Endothelial cell of umbilical vein (primary cell): Measurements from ENCODE around the gene LYPLAL1. TPM values are rescaled to one million over a fixed set of nuclear protein-coding genes. Genes with fewer than 3 reads are reported as not detected.
A peak's percentile ranks its signal among the peaks of the same experiment; 100 is the strongest.

Experiments used
- BruUV-seq: library from RNA; stranded (reverse); fragments of 400-500 nt; replicated peaks from 2 replicates; lab custom pipeline; 2021; lab: Mats Ljungman, UMichigan
- CTCF ChIA-PET: fragments of 300-600, 350-600 bp; sonication (Branson Sonifier 250); formaldehyde crosslinking; loops from one replicate; lab custom pipeline; 2021; ENCODE audit warnings: antibody characterized with exemption, inconsistent platforms; lab: Charles Lee
- POLR2A ChIA-PET: fragments of 300-600, 350-600 bp; sonication (Branson Sonifier 250); formaldehyde crosslinking; loops from one replicate; lab custom pipeline; 2021; ENCODE audit warnings: antibody characterized with exemption, inconsistent platforms; lab: Charles Lee
- DNase-seq: peaks from one replicate; pipeline ENCODE4 v3.0.0-alpha.2; 2011; ENCODE audit warnings: low read depth, low spot score
- FAIRE-seq: peaks from 2 replicates; lab custom pipeline; 2011; peaks lifted over from hg19 to GRCh38; lab: Jason Lieb, UNC
- H2AFZ ChIP-seq: 2 replicates; pipeline ENCODE4 v1.6.0; 2012; ENCODE audit warnings: low read depth, low read length, control low read depth, inconsistent platforms
- H3K27ac ChIP-seq: 2 replicates; pipeline ENCODE4 v1.5.1; 2011; ENCODE audit warnings: low read depth, mild to moderate bottlenecking, control low read depth, low read length, moderate library complexity; ENCODE audit not compliant: insufficient read depth
- H3K27me3 ChIP-seq, 2 experiments: 2 replicates each; pipeline versions ENCODE4 v1.6.0 to v1.6.1; 2011; ENCODE audit warnings: low read length in 2 of 2, mixed read lengths in 1 of 2; ENCODE audit not compliant: control insufficient read depth in 2 of 2, insufficient read depth in 2 of 2
- H3K36me3 ChIP-seq, 2 experiments: 2 replicates in 1 of 2; 3 replicates in 1 of 2; pipeline ENCODE4 v1.5.1; 2011; ENCODE audit warnings: low read length in 2 of 2, mild to moderate bottlenecking in 1 of 2, moderate library complexity in 1 of 2; ENCODE audit not compliant: control insufficient read depth in 2 of 2, insufficient read depth in 2 of 2; ENCODE audit errors: extremely low read depth in 1 of 2
- H3K4me1 ChIP-seq: 3 replicates; pipeline ENCODE4 v1.5.1; 2011; ENCODE audit warnings: mild to moderate bottlenecking, low read length; ENCODE audit not compliant: control insufficient read depth, insufficient read depth; ENCODE audit errors: extremely low read depth
- H3K4me2 ChIP-seq: 2 replicates; pipeline ENCODE4 v1.6.1; 2011; ENCODE audit warnings: low read length, control low read depth, mixed read lengths; ENCODE audit not compliant: insufficient read depth
- H3K4me3 ChIP-seq, 3 experiments: fragments of 200-600 bp in 1 of 3; sonication (generic), shearing (Covaris generic) in 1 of 3; replicated peaks in 1 of 3; 2 replicates each; pipeline ENCODE4 v1.5.1; 2011 to 2016; ENCODE audit warnings: control low read depth in 3 of 3, low read length in 3 of 3, mild to moderate bottlenecking in 2 of 3, inconsistent platforms in 1 of 3, low read depth in 1 of 3, moderate library complexity in 1 of 3; ENCODE audit not compliant: insufficient read depth in 1 of 3
- H3K79me2 ChIP-seq: 2 replicates; pipeline ENCODE4 v1.6.0; 2012; ENCODE audit warnings: low read length, inconsistent platforms; ENCODE audit not compliant: control insufficient read depth, insufficient read depth
- H3K9ac ChIP-seq: replicated peaks from 2 replicates; pipeline ENCODE3; 2011; ENCODE audit warnings: low read length, control low read depth; ENCODE audit not compliant: insufficient read depth; ENCODE audit errors: extremely low read depth
- H3K9me1 ChIP-seq: replicated peaks from 3 replicates; pipeline ENCODE4 v1.6.0; 2011; ENCODE audit warnings: mild to moderate bottlenecking, low read length; ENCODE audit not compliant: control insufficient read depth, insufficient read depth; ENCODE audit errors: extremely low read depth
- H3K9me3 ChIP-seq: replicated peaks from 2 replicates; pipeline ENCODE4 v1.5.1; 2012; ENCODE audit warnings: low read length, inconsistent platforms; ENCODE audit not compliant: control insufficient read depth, insufficient read depth
- H4K20me1 ChIP-seq: replicated peaks from 2 replicates; pipeline ENCODE3; 2011; ENCODE audit warnings: mild to moderate bottlenecking, low read length; ENCODE audit not compliant: control insufficient read depth, insufficient read depth; ENCODE audit errors: extremely low read depth
- EZH2 ChIP-seq: IDR thresholded peaks from 2 replicates; pipeline ENCODE4 v1.6.1; 2012; ENCODE audit warnings: borderline replicate concordance, low read depth, mild to moderate bottlenecking, moderate library complexity, low read length, inconsistent platforms; ENCODE audit not compliant: severe bottlenecking
- FOS ChIP-seq: IDR thresholded peaks from 2 replicates; pipeline ENCODE4 v1.6.1; 2011; ENCODE audit warnings: mild to moderate bottlenecking, low read length, moderate library complexity, borderline replicate concordance; ENCODE audit not compliant: insufficient read depth
- GATA2 ChIP-seq: IDR thresholded peaks from 2 replicates; pipeline ENCODE4 v1.7.0; 2011; ENCODE audit warnings: low read depth, mild to moderate bottlenecking, moderate library complexity, mixed read lengths, low read length; ENCODE audit not compliant: insufficient read length, insufficient read depth
- JUN ChIP-seq: IDR thresholded peaks from 2 replicates; pipeline ENCODE4 v1.6.1; 2011; ENCODE audit warnings: borderline replicate concordance, low read depth; ENCODE audit not compliant: insufficient read length, insufficient read depth
- MYC ChIP-seq: IDR thresholded peaks from one replicate; pipeline ENCODE4 v1.6.1; 2011; ENCODE audit warnings: mild to moderate bottlenecking, low read depth, low read length
- POLR2A ChIP-seq: IDR thresholded peaks from 2 replicates; pipeline ENCODE4 v1.6.1; 2012; ENCODE audit warnings: low read depth, mild to moderate bottlenecking, control low read depth, low read length
- POLR2AphosphoS5 ChIP-seq: IDR thresholded peaks from 2 replicates; pipeline ENCODE4 v1.6.1; 2012; ENCODE audit warnings: low read depth, mild to moderate bottlenecking, control low read depth, low read length, moderate library complexity; ENCODE audit not compliant: insufficient read depth
- dilution Hi-C: fragments of 300-500 bp; cut with MboI; formaldehyde crosslinking; loops from one replicate; pipeline ENCODE4 v1.15.0; 2019; ENCODE audit warnings: low sequenced_read_pairs; ENCODE audit not compliant: extremely low pct_ligation_motif_present
- intact Hi-C: fragments of 100-400 bp; cut with micrococcal nuclease; formaldehyde crosslinking; loops from one replicate; pipeline ENCODE4 v1.10.0; 2022
- polyA plus RNA-seq, 4 experiments: library from polyadenylated mRNA; depleted of rRNA in 3 of 4; stranded (reverse) in 3 of 4; unstranded in 1 of 4; fragments of >200 nt; gene quantifications; 2 replicates each; pipeline versions ENCODE4 v1.2.1 to v1.2.3, GENCODE V29; 2011 to 2012; ENCODE audit warnings: missing spikeins in 1 of 4
- total RNA-seq: library from RNA; stranded (reverse); gene quantifications from 2 replicates; pipeline ENCODE4 v1.2.3, GENCODE V29; 2021
- TF ChIP-seq, protein P1 (sequence below), 2 donors: IDR thresholded peaks; 1 replicate in 1 of 2; 2 replicates in 1 of 2; pipeline ENCODE4 v1.5.1; 2011; ENCODE audit warnings: low read length in 2 of 2, mild to moderate bottlenecking in 2 of 2, moderate library complexity in 2 of 2, control low read depth in 1 of 2, inconsistent platforms in 1 of 2, low read depth in 1 of 2; ENCODE audit not compliant: insufficient read depth in 1 of 2; ENCODE audit errors: extremely low read depth in 1 of 2
- TF ChIP-seq, protein P2 (sequence below): IDR thresholded peaks from 2 replicates; pipeline ENCODE4 v1.6.1; 2011; ENCODE audit not compliant: insufficient read depth, insufficient read length

LYPLAL1 gene
- total and polyA plus RNA-seq, 2 donors (not counting 3 experiments of a cell fraction or from before 2014, with no cell fraction given), result 7.4 to 25.4 TPM

DNA sequence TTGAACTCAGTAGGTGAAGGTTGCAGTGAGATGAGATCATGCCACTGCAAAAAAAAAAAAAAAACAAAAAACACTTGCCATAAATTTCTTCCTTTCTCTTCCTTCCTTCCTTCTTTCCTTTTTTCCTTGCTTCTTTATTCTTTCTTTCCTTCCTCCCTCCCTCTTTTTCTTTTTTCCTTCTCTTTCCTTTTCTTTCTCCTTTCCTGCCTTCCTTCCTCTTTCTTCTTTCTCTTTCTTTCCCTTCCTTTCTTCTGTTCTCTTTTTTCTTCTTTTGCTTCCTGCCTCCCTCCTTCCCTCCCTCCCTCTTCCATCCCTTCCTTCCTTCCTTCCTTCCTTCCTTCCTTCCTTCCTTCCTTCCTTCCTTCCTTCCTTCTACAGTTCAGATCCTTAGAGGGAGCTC is 71.2 kb downstream of the LYPLAL1 start:
- BruUV-seq, result no TSS peak
- no peaks in the 10 kb centered on the region for H4K20me1 ChIP-seq
- dilution Hi-C loops (no loop called here), intact Hi-C loops (no loop called here)
- no peaks in the 10 kb centered on the region for H3K4me1 ChIP-seq
- H3K9ac ChIP-seq, result no peak overlapping the region
- no peak overlapping the region for H3K4me2 ChIP-seq
- no peak overlapping the region for H3K4me3 ChIP-seq
- TF ChIP-seq GATA2, result no peak
- TF ChIP-seq EZH2, result no peak
- TF ChIP-seq FOS, result no peak
- TF ChIP-seq, protein P1, sequence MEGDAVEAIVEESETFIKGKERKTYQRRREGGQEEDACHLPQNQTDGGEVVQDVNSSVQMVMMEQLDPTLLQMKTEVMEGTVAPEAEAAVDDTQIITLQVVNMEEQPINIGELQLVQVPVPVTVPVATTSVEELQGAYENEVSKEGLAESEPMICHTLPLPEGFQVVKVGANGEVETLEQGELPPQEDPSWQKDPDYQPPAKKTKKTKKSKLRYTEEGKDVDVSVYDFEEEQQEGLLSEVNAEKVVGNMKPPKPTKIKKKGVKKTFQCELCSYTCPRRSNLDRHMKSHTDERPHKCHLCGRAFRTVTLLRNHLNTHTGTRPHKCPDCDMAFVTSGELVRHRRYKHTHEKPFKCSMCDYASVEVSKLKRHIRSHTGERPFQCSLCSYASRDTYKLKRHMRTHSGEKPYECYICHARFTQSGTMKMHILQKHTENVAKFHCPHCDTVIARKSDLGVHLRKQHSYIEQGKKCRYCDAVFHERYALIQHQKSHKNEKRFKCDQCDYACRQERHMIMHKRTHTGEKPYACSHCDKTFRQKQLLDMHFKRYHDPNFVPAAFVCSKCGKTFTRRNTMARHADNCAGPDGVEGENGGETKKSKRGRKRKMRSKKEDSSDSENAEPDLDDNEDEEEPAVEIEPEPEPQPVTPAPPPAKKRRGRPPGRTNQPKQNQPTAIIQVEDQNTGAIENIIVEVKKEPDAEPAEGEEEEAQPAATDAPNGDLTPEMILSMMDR (IDR thresholded peaks at IDR 0.05; ENCODE audit: extremely low read depth in 1 of 2, insufficient read depth in 1 of 2, low read depth in 1 of 2, low read length in 2 of 2), result no peak
- TF ChIP-seq JUN, result no peak
- no peak for TF ChIP-seq POLR2A
- TF ChIP-seq MYC, result no peak
- TF ChIP-seq, protein P2, sequence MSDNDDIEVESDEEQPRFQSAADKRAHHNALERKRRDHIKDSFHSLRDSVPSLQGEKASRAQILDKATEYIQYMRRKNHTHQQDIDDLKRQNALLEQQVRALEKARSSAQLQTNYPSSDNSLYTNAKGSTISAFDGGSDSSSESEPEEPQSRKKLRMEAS, result no peak
- TF ChIP-seq POLR2AphosphoS5, result no peak
- CTCF ChIA-PET, result no interaction called here
- H3K9me1 ChIP-seq, result no peaks in the 10 kb centered on the region
- H3K9me3 ChIP-seq, result no peaks in the 10 kb centered on the region
- DNase-seq, result no peak
- no peaks in the 10 kb centered on the region for H3K79me2 ChIP-seq
- peak; percentile 33 for FAIRE-seq
- H2AFZ ChIP-seq, result no peak overlapping the region
- no peaks in the 10 kb centered on the region for H3K27me3 ChIP-seq
- H3K36me3 ChIP-seq, result no peaks in the 10 kb centered on the region
- POLR2A ChIA-PET, result no interaction called here
- no peak overlapping the region for H3K27ac ChIP-seq
